SH-SY5Y (cell line): Measurements from ENCODE around the gene LOXL1.

Experiments
- GATA2 ChIP-seq: IDR thresholded peaks from 2 replicates; pipeline ENCODE4 v1.6.1; 2011; ENCODE audit warnings: mild to moderate bottlenecking, low read depth, low read length
- GATA3 ChIP-seq: IDR thresholded peaks from 2 replicates; pipeline ENCODE4 v1.6.1; 2011; ENCODE audit warnings: low read depth, mild to moderate bottlenecking, low read length, moderate library complexity

Gene LOXL1

GRCh38 chr15:73926219-73927002 is at the start of gene LOXL1:
TSS of gene LOXL1 (plus strand) at chr15:73926462. CDS start at chr15:73926784, 322 bp downstream.
- TF ChIP-seq GATA2, result no peak
- TF ChIP-seq GATA3, result no peak

GRCh38 chr15:73879426-73879825 is 46.8 kb upstream of the LOXL1 start:
- no peak for TF ChIP-seq GATA2
- no peak for TF ChIP-seq GATA3

- TF ChIP-seq GATA3 (no peak), GATA2 (no peak)
These were observed 44.5 kb upstream of the LOXL1 start for GRCh38 chr15:73881579-73882320.

- no peak for TF ChIP-seq GATA3
- TF ChIP-seq GATA2, result no peak
These were observed 43.4 kb upstream of the LOXL1 start for GRCh38 chr15:73882761-73883419.

GRCh38 chr15:73884159-73884558 is 42.1 kb upstream of the LOXL1 start:
- TF ChIP-seq GATA2, result no peak
- TF ChIP-seq GATA3, result no peak

GRCh38 chr15:73885954-73886700 is 40.1 kb upstream of the LOXL1 start:
- TF ChIP-seq GATA3, result no peak
- TF ChIP-seq GATA2, result no peak

GRCh38 chr15:73886717-73887345 is 39.4 kb upstream of the LOXL1 start:
- no peak for TF ChIP-seq GATA3
- no peak for TF ChIP-seq GATA2

GRCh38 chr15:73887481-73887880 is 38.8 kb upstream of the LOXL1 start:
- no peak for TF ChIP-seq GATA3
- TF ChIP-seq GATA2, result no peak

GRCh38 chr15:73888224-73889041 is 37.8 kb upstream of the LOXL1 start:
- TF ChIP-seq GATA2 (no peak), GATA3 (no peak)

- TF ChIP-seq GATA2 (no peak), GATA3 (no peak)
These were observed 37.1 kb upstream of the LOXL1 start for GRCh38 chr15:73889053-73889761.

- TF ChIP-seq GATA2 (no peak), GATA3 (no peak)
These were observed 36.5 kb upstream of the LOXL1 start for GRCh38 chr15:73889762-73890124.

GRCh38 chr15:73891328-73892315 is 34.6 kb upstream of the LOXL1 start:
- TF ChIP-seq GATA2 (no peak), GATA3 (no peak)
